VCaP (cell line): ENCODE data around the gene CD7.

ENCODE experiments used
- H3K27ac ChIP-seq: fragments of 450-650 bp; 2 replicates; pipeline ENCODE4 v1.5.1; 2017
- TF ChIP-seq, protein P1 (sequence below): fragments of 450-650 bp; conservative IDR thresholded peaks from 2 replicates; pipeline ENCODE4 v1.5.1; 2017; ENCODE audit warnings: mild to moderate bottlenecking, moderate library complexity

Gene CD7

DNA sequence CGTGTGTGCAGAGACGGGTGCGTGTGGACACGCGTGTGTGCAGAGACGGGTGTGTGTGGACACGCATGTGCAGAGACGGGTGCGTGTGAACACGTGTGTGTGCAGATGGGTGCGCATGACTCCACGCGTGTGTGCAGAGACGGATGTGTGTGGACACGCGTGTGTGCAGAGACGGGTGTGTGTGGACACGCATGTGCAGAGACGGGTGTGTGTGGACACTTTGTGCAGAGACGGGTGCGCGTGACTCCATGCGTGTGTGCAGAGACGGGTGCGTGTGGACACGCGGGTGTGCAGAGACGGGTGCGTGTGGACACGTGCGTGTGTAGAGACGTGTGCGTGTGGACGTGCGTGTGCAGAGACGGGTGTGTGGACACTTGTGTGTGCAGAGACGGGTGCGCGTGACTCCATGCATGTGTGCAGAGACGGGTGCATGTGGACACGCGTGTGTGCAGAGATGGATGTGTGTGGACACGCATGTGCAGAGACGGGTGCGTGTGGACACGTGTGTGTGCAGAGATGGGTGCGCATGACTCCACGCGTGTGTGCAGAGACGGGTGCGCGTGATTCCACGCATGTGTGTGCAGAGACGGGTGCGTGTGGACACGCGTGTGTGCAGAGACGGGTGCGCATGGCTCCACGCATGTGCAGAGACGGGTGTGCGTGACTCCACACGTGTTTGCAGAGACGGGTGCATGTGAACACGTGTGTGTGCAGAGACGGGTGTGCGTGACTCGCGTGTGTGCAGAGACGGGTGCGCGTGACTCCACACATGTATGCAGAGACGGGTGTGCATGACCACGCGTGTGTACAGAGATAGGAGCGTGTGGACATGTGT, 1.6 kb upstream of the CD7 start:
- no peak overlapping the region for H3K27ac ChIP-seq
- TF ChIP-seq, protein P1, sequence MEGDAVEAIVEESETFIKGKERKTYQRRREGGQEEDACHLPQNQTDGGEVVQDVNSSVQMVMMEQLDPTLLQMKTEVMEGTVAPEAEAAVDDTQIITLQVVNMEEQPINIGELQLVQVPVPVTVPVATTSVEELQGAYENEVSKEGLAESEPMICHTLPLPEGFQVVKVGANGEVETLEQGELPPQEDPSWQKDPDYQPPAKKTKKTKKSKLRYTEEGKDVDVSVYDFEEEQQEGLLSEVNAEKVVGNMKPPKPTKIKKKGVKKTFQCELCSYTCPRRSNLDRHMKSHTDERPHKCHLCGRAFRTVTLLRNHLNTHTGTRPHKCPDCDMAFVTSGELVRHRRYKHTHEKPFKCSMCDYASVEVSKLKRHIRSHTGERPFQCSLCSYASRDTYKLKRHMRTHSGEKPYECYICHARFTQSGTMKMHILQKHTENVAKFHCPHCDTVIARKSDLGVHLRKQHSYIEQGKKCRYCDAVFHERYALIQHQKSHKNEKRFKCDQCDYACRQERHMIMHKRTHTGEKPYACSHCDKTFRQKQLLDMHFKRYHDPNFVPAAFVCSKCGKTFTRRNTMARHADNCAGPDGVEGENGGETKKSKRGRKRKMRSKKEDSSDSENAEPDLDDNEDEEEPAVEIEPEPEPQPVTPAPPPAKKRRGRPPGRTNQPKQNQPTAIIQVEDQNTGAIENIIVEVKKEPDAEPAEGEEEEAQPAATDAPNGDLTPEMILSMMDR, result no peak

DNA sequence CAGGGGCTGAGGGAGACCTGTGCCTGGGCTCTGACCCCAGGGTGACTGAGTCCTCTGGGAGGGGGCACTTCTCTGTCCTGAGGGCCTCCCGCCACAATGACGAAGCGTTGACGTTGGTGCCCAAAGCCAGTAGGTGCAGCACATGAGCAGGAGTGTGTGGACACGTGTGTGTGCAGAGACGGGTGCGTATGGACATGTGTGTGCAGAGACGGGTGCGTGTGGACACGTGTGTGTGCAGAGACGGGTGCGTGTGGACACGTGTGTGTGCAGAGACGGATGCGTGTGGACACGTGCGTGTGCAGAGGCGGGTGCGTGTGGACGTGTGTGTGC, 726 bp upstream of the CD7 start:
- no peak overlapping the region for H3K27ac ChIP-seq
- TF ChIP-seq, protein P1, result no peak

DNA sequence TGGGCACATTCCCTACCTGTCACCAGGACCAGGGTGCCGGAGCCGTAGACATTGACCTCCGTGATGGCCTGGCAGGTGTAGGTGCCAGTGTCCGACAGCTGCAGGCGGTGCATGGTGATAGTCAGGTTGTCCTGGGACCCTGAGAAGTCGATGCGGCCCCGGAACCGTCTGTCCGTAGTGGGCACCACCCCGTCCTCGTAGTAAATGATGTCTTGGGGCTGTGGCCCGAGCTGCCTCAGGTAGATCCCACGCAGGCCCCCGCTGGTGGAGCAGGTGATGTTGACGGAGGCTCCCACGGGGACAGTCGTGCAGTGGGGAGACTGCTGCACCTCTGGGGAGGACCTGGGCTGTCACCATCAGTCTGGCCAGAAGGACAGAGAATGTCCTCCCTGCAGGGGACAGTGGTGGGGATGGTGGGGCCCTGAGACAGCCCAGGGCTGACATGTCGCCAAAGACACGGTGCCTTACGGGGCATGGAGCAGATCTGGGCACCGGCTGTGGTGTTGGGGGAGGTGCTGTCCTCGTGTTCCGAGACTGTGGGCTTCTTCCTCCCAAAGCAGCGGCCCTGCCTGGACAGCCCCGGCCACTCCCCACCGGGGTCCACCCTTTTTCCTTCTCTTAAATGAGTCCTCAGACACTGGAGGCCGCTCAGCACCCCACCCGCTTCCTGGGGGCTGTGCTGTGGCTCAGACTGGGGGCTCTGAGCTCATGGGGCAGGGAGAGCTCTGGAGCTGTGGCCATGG, 586 bp downstream of the CD7 start:
- no peak overlapping the region for H3K27ac ChIP-seq
- TF ChIP-seq, protein P1, result no peak

DNA sequence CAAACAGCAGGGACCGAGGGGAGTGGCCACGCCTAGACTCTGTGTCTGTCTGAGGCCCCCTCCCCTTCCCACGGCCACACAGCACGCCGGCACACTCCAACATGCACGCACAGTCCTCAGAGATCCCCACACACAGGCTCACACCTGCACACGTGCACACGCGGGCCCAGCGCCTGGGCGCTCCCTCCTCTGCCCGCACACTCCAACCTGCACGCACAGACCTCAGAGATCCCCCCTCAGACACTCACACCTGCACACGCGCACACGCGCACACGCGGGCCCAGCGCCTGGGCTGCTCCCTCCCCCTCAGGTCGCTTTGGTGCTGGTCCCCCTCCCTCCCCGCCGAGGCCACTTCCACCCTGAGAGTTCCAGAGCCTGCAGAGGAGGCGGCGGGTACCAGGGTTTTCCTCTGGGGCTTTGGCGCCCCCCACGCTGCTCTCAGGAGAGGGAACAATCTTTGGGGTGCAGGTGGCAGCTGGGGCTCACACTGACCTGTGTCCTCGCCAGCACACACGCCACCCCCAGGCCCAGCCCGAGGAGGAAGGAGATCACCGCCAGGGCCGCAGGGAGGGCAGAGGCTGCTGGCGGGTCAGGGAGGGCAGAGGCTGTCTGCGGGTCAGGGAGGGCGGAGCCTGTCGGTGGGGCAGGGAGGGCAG, 1.6 kb downstream of the CD7 start:
- TF ChIP-seq, protein P1, result no peak
- no peak overlapping the region for H3K27ac ChIP-seq

GRCh38 chr17:82314727-82315605, 2.4 kb downstream of the CD7 start:
- TF ChIP-seq, protein P1, result no peak
- H3K27ac ChIP-seq, result no peak overlapping the region

DNA sequence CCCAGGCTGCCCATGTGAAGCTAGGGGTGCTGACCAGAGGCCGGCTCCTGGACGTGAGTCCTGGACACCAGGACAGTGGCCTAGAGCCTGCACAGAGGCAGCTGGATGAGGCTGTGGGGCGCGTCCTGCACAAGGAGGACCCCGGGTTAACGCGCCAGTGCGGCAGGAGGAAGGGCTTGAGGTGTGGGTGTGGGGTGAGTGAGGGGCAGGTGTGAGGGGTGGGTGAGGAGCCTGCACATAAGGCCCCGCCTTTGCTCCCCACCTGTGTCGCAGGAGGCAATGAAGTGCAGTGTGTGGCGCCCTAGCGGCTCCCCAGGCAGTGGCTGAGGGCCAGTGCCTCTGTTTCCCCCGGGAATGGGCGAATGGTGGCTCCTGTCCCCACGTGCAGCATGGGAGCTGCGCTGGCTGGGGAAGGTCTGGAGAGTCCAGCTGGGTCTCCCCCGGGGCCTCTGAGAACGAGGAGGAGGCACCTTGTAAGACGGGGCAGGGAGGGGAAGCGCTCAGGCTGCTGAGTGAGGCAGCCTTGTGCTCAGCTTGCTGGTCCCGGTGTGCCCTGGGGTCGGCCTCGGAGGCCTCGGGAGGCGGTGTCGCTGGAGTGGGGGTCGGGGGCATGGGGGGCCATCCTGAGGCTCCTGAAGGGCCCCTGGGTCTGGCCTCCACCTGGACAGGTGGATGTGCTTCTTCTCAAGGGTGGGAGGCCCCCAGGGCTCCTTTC, 3.2 kb downstream of the CD7 start:
- TF ChIP-seq, protein P1, result no peak
- H3K27ac ChIP-seq, result no peak overlapping the region
